HG02759 (cell line): ENCODE data around the gene PDE9A.

Source experiments
- ATAC-seq: cut with Tn5 transposase; IDR thresholded peaks from one replicate; pipeline ENCODE4 v1.9.1; 2021; ENCODE audit warnings: mild to moderate bottlenecking, moderate library complexity; ENCODE audit not compliant: unreplicated experiment

PDE9A gene

GRCh38 chr21:42815217-42815616, 161.8 kb downstream of the PDE9A start:
- ATAC-seq, result no peak

GRCh38 chr21:42818328-42818749, 164.9 kb downstream of the PDE9A start:
- no peak for ATAC-seq

- no peak for ATAC-seq
These were observed 166.6 kb downstream of the PDE9A start for GRCh38 chr21:42819861-42820615.

- no peak for ATAC-seq
These were observed 167.4 kb downstream of the PDE9A start for GRCh38 chr21:42820616-42821465.
